ENCODE data around the gene SEC16B. TPM values are rescaled to one million over a fixed set of nuclear protein-coding genes. Genes with fewer than 3 reads are reported as not detected.
A peak's percentile ranks its signal among the peaks of the same experiment; 100 is the strongest.

Gene SEC16B
- total and polyA plus RNA-seq, 2 of the 13 experiments (the other 11 are each of a cell fraction or from before 2014, with no cell fraction given), result 4.6 to 5.8 TPM

DNA sequence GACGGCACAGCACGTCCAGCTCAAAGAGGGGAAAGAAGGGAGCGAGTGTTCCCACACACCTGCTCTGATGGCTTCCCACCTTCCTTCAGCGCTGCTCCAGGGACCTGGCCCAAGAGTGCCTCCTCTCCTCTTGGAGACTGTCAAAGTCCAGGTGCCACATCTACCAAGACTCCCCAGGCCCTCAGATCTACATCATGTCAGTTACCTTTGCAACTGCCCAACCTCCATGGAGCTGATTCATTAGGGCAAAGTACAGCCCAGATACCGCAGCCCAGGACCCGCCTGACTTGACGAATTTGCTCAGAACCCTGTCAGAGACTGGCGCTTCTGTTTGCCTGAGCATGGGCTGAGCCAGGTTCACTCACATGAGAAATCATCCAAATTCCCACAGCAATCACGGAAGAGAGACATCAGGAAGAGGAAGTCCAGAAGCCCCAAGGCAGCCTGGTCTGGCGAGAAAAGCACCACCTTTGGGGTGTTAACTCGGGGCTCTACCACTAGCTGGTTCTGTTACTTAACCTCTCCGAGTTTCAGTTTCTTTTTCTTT is at the start of gene SEC16B (continued):
- TF ChIP-seq ZNF34 (CRISPR knock-in tag; IDR thresholded peaks at IDR 0.05; ENCODE audit: borderline replicate concordance) (0 out of 2 replicates have a peak, but pooled peaks have one; percentile 31), KAT8 (CRISPR knock-in tag; IDR thresholded peaks at IDR 0.05) (peak; percentile 67), MXI1 (IDR thresholded peaks at IDR 0.05; ENCODE audit: borderline replicate concordance, low read depth, low read length) (peak; percentile 48; the same call in 1 of the 3 replicates), POLR2AphosphoS5 (IDR thresholded peaks at IDR 0.05; ENCODE audit: low read depth, low read length) (peak; percentile 65), MED8 (CRISPR knock-in tag; IDR thresholded peaks at IDR 0.05; ENCODE audit: insufficient replicate concordance) (no peak), SAP130 (CRISPR knock-in tag; IDR thresholded peaks at IDR 0.05; ENCODE audit: low read depth) (peak; percentile 76), ZNF639 (CRISPR knock-in tag; conservative IDR thresholded peaks at IDR 0.05) (no peak), HNRNPLL (IDR thresholded peaks at IDR 0.05; ENCODE audit: low read depth, low read length, poor library complexity, severe bottlenecking) (no peak), ZNF549 (CRISPR knock-in tag; IDR thresholded peaks at IDR 0.05) (no peak), ZBTB3 (CRISPR knock-in tag; IDR thresholded peaks at IDR 0.05; ENCODE audit: borderline replicate concordance, low read depth) (no peak), KDM5A (IDR thresholded peaks at IDR 0.05; ENCODE audit: borderline replicate concordance, low read length) (no peak; the same call in 1 of the 2 replicates), DMTF1 (CRISPR knock-in tag; IDR thresholded peaks at IDR 0.05) (no peak), RXRB (CRISPR knock-in tag; IDR thresholded peaks at IDR 0.05; ENCODE audit: borderline replicate concordance) (peak; percentile 51), TBX2 (CRISPR knock-in tag; IDR thresholded peaks at IDR 0.05; ENCODE audit: borderline replicate concordance) (peak; percentile 65; the same call in 1 of the 2 replicates), SALL1 (CRISPR knock-in tag; IDR thresholded peaks at IDR 0.05) (peak; percentile 81), ELF1 (CRISPR knock-in tag; IDR thresholded peaks at IDR 0.05) (peak; percentile 82), BHLHE40 (IDR thresholded peaks at IDR 0.05; ENCODE audit: low read length) (no peak; the same call in 1 of the 2 replicates), ZNF207 (IDR thresholded peaks at IDR 0.05; ENCODE audit: borderline replicate concordance) (no peak), HNF4A (CRISPR knock-in tag; IDR thresholded peaks at IDR 0.05) (peak; percentile 92), ZNF333 (CRISPR knock-in tag; IDR thresholded peaks at IDR 0.05; ENCODE audit: borderline replicate concordance) (no peak), ZNF761 (CRISPR knock-in tag; conservative IDR thresholded peaks at IDR 0.05) (0 out of 2 replicates have a peak, but pooled peaks have one; percentile 48), ZNF143 (CRISPR knock-in tag; IDR thresholded peaks at IDR 0.05) (peak; percentile 64), ASH2L (IDR thresholded peaks at IDR 0.05; ENCODE audit: insufficient read length, low read depth, low read length) (peak; percentile 68), SOX6 (IDR thresholded peaks at IDR 0.05) (no peak), SOX6 (CRISPR knock-in tag; IDR thresholded peaks at IDR 0.05) (peak; percentile 56), MAX (IDR thresholded peaks at IDR 0.05) (peak; percentile 59), ATF7-NPFF (CRISPR knock-in tag; IDR thresholded peaks at IDR 0.05; ENCODE audit: low read depth) (peak; percentile 15; the same call in 1 of the 2 replicates)
- TF ChIP-seq, protein P1, sequence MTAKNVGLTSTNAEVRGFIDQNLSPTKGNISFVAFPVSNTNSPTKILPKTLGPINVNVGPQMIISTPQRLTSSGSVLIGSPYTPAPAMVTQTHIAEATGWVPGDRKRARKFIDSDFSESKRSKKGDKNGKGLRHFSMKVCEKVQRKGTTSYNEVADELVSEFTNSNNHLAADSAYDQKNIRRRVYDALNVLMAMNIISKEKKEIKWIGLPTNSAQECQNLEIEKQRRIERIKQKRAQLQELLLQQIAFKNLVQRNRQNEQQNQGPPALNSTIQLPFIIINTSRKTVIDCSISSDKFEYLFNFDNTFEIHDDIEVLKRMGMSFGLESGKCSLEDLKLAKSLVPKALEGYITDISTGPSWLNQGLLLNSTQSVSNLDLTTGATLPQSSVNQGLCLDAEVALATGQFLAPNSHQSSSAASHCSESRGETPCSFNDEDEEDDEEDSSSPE (CRISPR knock-in tag; IDR thresholded peaks at IDR 0.05), result peak; percentile 25; the same call in 1 of the 2 replicates

Measured in HepG2 (cell line).